Vagina (tissue), 2 donors: ENCODE data around the gene PHOSPHO1. TPM values are rescaled to one million over a fixed set of nuclear protein-coding genes. Genes with fewer than 3 reads are reported as not detected.
A peak's percentile ranks its signal among the peaks of the same experiment; 100 is the strongest.

Experiments
- DNase-seq, 2 donors: peaks; one replicate each; pipeline ENCODE4 v3.0.0-alpha.2; 2017; ENCODE audit errors: extremely low spot score in 2 of 2
- H3K27ac ChIP-seq: fragments of 200-600 bp; sonication (generic); one replicate; pipeline ENCODE4 v1.5.1; 2019
- H3K27me3 ChIP-seq: fragments of 200-600 bp; sonication (generic); one replicate; pipeline ENCODE4 v1.5.1; 2019
- H3K36me3 ChIP-seq, 2 donors: fragments of 200-600 bp; sonication (generic); one replicate each; pipeline ENCODE4 v1.5.1; 2017 to 2019
- H3K4me1 ChIP-seq: fragments of 200-600 bp; sonication (generic); one replicate; pipeline ENCODE4 v1.5.1; 2019
- H3K4me3 ChIP-seq, 2 donors: fragments of 200-600 bp; sonication (generic); 1 replicate in 1 of 2; 2 replicates in 1 of 2; pipeline ENCODE4 v1.5.1; 2016 to 2019
- H3K9me3 ChIP-seq: fragments of 200-600 bp; sonication (generic); one replicate; pipeline ENCODE4 v1.5.1; 2019
- POLR2A ChIP-seq, 2 donors: fragments of 450-650 bp; IDR thresholded peaks; one replicate each; pipeline ENCODE4 v1.6.1; 2017; ENCODE audit warnings: antibody characterized with exemption in 2 of 2, mild to moderate bottlenecking in 2 of 2, moderate library complexity in 2 of 2
- POLR2AphosphoS5 ChIP-seq, 2 donors: sonication (generic); formaldehyde crosslinking; IDR thresholded peaks; one replicate each; pipeline ENCODE4 v1.9.0; 2017; ENCODE audit warnings: antibody characterized with exemption in 2 of 2, mild to moderate bottlenecking in 2 of 2, low read depth in 1 of 2; ENCODE audit not compliant: insufficient read depth in 1 of 2
- intact Hi-C: fragments of 100-400 bp; cut with DNase I; formaldehyde crosslinking; loops from one replicate; pipeline ENCODE4 v1.15.1; 2023
- total RNA-seq: library from RNA; depleted of rRNA; stranded (reverse); fragments of >200 nt; gene quantifications from one replicate; pipeline ENCODE4 v1.2.3, GENCODE V29; 2016
- TF ChIP-seq, protein P1 (sequence below), 3 experiments: fragments of 450-650 bp in 2 of 3; fragments of 200-600 bp in 1 of 3; sonication (generic) in 1 of 3; IDR thresholded peaks; one replicate each; pipeline ENCODE4 v1.5.1; 2017 to 2019; ENCODE audit warnings: antibody characterized with exemption in 3 of 3, mild to moderate bottlenecking in 2 of 3, moderate library complexity in 2 of 3

Gene PHOSPHO1
- total RNA-seq, 1 donor from 2014 or later = not detected

DNA sequence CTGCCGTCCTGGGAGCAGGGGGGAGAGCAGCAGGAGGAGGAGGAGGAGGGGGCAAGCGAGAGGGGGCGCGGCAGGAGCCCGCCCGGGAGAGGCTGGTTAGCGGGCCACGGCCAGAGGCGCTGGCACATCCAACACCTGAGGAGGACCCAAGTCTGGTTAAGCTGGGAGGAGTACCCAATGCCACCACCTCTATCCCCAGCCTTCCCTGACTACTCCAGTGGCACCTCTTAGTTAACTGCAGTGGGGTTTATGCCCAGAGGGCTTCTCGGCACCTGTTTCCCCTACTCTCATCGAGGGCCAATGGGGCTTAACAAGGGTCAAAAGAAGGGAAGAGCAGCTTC is 5.6 kb downstream of the PHOSPHO1 start:
- peaks cover 13% of the 10 kb centered on the region for H3K27me3 ChIP-seq
- H3K9me3 ChIP-seq = no peaks in the 10 kb centered on the region
- no peak overlapping the region for H3K27ac ChIP-seq
- DNase-seq = no peak
- TF ChIP-seq POLR2AphosphoS5 (IDR thresholded peaks at IDR 0.05; ENCODE audit: insufficient read depth in 1 of 2, low read depth in 1 of 2) (no peak), POLR2A (IDR thresholded peaks at IDR 0.05) (no peak)
- intact Hi-C loops = loop anchor here (5.0 kb wide), 1 partner anchor 48 kb away; no protein-coding TSS in a partner anchor
- no peak overlapping the region for H3K4me3 ChIP-seq
- H3K36me3 ChIP-seq = no peaks in the 10 kb centered on the region
- H3K4me1 ChIP-seq = peaks cover 21% of the 10 kb centered on the region

DNA sequence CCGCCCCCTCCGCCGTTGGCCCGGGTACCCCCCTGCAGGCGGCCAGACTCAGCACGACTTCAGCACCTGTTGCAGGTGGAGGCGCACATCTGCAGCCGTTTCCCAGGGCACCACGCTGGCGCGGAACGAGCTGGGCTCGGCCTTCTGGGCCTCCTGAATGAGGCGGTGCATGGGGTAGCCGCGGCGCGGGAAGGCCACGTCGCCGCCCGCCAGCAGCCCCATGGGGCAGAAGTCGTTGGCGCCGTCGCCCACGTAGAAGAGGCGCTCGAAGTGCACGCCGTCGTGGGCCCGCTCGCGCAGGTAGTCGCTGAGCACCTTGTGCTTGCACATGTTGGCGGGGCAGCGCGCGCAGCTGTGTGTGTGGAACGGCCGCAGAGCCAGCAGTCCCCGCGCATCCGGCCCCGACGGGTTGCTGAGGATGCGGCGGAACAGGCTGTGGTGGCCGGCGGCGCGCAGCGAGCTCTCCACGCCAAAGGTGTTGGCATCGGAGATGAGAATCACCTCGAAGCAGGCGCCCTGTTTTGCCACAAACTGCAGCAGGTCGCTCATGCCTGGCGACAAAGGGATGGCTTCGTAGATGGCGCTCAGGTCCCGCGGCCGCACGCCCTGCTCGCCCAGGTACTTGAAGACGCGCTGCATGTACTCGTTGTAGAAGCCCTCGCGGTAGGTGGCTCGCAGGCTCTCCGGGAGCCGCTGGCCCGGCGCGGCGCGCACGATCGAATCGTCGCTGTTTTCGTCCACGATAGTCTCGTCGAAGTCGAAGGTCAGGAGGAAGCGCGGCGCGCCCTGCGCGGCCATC is 6.2 kb downstream of the PHOSPHO1 start:
- intact Hi-C loops = no loop called here
- Histone ChIP-seq H3K9me3 (no peaks in the 10 kb centered on the region), H3K4me1 (peaks cover 22% of the 10 kb centered on the region), H3K4me3 (peak overlapping the region in 1 of 2 donors; percentile 8), H3K27ac (no peak overlapping the region), H3K27me3 (peaks cover 13% of the 10 kb centered on the region), H3K36me3 (no peaks in the 10 kb centered on the region)
- DNase-seq = no peak
- TF ChIP-seq POLR2A (IDR thresholded peaks at IDR 0.05) (no peak), POLR2AphosphoS5 (IDR thresholded peaks at IDR 0.05; ENCODE audit: insufficient read depth in 1 of 2, low read depth in 1 of 2) (peak in 1 of 2 donors; percentile 13)
- TF ChIP-seq, protein P1, sequence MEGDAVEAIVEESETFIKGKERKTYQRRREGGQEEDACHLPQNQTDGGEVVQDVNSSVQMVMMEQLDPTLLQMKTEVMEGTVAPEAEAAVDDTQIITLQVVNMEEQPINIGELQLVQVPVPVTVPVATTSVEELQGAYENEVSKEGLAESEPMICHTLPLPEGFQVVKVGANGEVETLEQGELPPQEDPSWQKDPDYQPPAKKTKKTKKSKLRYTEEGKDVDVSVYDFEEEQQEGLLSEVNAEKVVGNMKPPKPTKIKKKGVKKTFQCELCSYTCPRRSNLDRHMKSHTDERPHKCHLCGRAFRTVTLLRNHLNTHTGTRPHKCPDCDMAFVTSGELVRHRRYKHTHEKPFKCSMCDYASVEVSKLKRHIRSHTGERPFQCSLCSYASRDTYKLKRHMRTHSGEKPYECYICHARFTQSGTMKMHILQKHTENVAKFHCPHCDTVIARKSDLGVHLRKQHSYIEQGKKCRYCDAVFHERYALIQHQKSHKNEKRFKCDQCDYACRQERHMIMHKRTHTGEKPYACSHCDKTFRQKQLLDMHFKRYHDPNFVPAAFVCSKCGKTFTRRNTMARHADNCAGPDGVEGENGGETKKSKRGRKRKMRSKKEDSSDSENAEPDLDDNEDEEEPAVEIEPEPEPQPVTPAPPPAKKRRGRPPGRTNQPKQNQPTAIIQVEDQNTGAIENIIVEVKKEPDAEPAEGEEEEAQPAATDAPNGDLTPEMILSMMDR (IDR thresholded peaks at IDR 0.05) = no peak

DNA sequence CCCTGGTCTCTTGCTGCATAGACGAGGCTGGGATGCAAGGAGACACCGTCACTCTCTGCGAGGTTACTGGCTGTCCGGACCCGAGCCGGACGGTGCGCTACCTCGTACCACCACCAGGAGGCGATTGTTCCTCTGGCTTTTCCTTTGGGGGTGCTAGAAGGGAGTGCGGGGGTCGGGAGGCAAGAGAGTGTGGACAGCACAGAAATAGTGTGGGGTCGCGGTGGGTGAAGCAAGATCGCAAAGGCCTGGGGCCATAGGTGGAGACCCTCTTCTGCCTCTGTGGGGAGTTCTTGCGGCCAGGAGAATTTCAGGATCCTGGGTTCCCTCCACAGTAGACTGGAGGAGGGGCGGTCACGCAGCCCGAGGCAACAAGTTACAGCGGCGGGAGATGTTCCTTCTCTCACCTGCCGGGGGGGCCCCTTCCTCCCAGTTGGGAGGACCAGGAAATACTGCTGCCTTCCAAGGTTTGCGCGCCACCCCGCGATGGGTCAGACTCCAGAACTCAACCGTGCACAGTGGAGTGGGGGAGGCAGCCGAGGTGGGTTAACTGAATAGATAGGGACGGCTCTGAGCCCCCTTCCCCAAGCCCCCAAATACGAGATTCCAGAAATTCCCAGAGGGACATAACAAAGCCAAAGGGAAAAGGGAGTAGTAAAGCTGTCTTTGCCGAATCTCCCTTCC is 6.9 kb downstream of the PHOSPHO1 start:
- intact Hi-C loops = no loop called here
- Histone ChIP-seq H3K36me3 (no peaks in the 10 kb centered on the region), H3K9me3 (no peaks in the 10 kb centered on the region), H3K27ac (no peak overlapping the region), H3K27me3 (peaks cover 13% of the 10 kb centered on the region), H3K4me3 (peak overlapping the region in 1 of 2 donors; percentile 8), H3K4me1 (peaks cover 26% of the 10 kb centered on the region)
- DNase-seq = no peak
- TF ChIP-seq POLR2AphosphoS5 (IDR thresholded peaks at IDR 0.05; ENCODE audit: insufficient read depth in 1 of 2, low read depth in 1 of 2) = no peak
- TF ChIP-seq, protein P1 (IDR thresholded peaks at IDR 0.05) = peak; percentile 46 to 68 (median 55)
- no peak for TF ChIP-seq POLR2A (IDR thresholded peaks at IDR 0.05)

DNA sequence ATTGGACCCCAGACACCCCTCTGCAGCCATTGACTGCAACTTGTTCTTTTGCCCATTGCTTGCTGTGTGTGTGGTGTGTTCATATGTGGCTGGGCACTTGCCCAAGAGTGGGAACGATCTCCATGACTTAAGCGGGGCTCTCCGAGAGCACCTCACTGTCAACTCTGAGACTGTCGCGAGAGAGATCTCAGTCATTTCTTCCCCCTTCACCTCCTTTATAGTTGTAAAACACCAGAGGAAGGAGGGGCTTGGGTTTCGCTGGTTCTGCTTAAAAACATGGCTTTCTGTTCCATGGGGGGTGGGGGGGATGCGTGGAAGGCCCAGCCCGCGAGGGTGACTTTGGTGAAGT is 7.4 kb downstream of the PHOSPHO1 start:
- Histone ChIP-seq H3K4me3 (no peak overlapping the region), H3K4me1 (peaks cover 26% of the 10 kb centered on the region)
- intact Hi-C loops = no loop called here

DNA sequence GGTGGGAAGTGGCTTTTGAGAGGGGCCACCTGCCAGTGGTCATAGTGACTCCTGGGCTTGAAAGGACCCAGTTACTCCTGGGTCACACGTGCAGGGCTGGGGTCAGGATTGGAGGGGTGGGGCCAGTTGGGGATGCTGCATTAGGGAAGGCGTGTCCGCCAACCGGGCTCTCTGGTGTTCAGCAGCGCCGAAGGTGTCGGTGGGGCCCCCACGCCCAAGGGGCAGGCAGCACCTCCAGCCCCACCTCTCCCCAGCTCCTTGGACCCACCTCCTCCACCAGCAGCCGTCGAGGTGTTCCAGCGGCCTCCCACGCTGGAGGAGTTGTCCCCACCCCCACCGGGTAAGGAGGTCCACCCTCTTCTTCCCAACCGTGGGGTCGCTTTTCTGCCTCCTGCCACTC is 10.6 kb downstream of the PHOSPHO1 start:
- TF ChIP-seq, protein P1 (IDR thresholded peaks at IDR 0.05) = no peak
- TF ChIP-seq POLR2AphosphoS5 (IDR thresholded peaks at IDR 0.05; ENCODE audit: insufficient read depth in 1 of 2, low read depth in 1 of 2) (no peak), POLR2A (IDR thresholded peaks at IDR 0.05) (no peak)
- H3K4me1 ChIP-seq = peaks cover 44% of the 10 kb centered on the region
- DNase-seq = no peak
- intact Hi-C loops = no loop called here
- H3K4me3 ChIP-seq = no peak overlapping the region
- no peak overlapping the region for H3K27ac ChIP-seq
- peaks cover 13% of the 10 kb centered on the region for H3K27me3 ChIP-seq
- no peaks in the 10 kb centered on the region for H3K36me3 ChIP-seq
- H3K9me3 ChIP-seq = no peaks in the 10 kb centered on the region

More for the DNA sequence above, 7.4 kb downstream of the PHOSPHO1 start:
- H3K27me3 ChIP-seq = peaks cover 13% of the 10 kb centered on the region
- no peak for TF ChIP-seq POLR2A (IDR thresholded peaks at IDR 0.05)
- no peak for TF ChIP-seq POLR2AphosphoS5 (IDR thresholded peaks at IDR 0.05; ENCODE audit: insufficient read depth in 1 of 2, low read depth in 1 of 2)
- TF ChIP-seq, protein P1 (IDR thresholded peaks at IDR 0.05) = no peak
- no peaks in the 10 kb centered on the region for H3K36me3 ChIP-seq
- no peaks in the 10 kb centered on the region for H3K9me3 ChIP-seq
- no peak overlapping the region for H3K27ac ChIP-seq
- DNase-seq = no peak
